ENCODE results near the gene COMMD1. TPM values are rescaled to one million over a fixed set of nuclear protein-coding genes. Genes with fewer than 3 reads are reported as not detected.

The COMMD1 gene
- polyA plus RNA-seq, 4 donors: 29.1 to 45.4 (median 37.5) TPM

DNA sequence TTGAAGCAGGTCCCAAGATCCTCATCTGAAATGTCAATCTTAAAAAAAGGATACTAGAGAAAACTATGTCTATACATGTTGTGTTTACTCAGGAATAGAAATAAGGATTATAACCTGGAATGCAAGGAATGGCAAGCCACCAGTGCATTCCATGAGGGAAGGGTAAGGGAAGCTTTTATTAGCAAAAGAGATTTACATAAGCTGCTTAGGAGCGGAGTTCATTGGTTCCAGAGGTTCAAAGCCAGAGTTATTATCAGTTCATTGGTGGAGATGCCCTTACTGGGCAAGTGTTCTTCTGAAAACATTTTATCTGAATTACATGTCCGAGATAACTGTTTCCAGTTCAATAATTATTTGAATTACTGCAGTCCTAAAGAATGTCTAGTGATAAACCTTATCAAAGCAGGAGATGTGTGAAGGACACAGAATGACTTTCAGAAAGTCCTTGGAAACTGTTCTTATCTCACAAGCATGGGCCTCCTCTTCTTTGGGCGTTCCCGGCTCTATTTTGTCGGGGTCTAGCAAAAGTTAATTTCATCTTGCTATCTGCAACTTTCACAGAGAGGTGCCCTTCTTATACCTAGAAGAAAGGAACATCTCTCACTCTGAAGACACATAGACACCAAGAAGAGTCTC lies 23.5 kb downstream of the COMMD1 start:
- Histone ChIP-seq H3K4me1 (ENCODE audit: control insufficient read depth in 3 of 3, insufficient read depth in 2 of 3, low read depth in 1 of 3, low read length in 2 of 3) (peaks cover 0 to 4% (median 0%) of the 10 kb centered on the region in 3 donors), H3K27me3 (ENCODE audit: control insufficient read depth in 3 of 3, insufficient read depth in 3 of 3, low read length in 3 of 3) (no peaks in the 10 kb centered on the region), H3K9me3 (ENCODE audit: control insufficient read depth in 2 of 2, insufficient read depth in 1 of 2, low read depth in 1 of 2, low read length in 1 of 2) (peaks cover 0 to 16% of the 10 kb centered on the region in 2 donors), H3K36me3 (ENCODE audit: control insufficient read depth in 3 of 3, insufficient read depth in 2 of 3, low read depth in 1 of 3, low read length in 3 of 3) (peaks cover 0 to 23% (median 0%) of the 10 kb centered on the region in 3 donors), H3K4me3 (ENCODE audit: low read depth in 1 of 3, low read length in 3 of 3) (no peak overlapping the region), H3K27ac (ENCODE audit: low read depth in 1 of 3, low read length in 2 of 3) (peak overlapping the region in 2 of 3 donors; percentile 16 to 62)
- peak; percentile 42 to 80 for DNase-seq
- no peak for FAIRE-seq
- WGBS, 3 donors: 49 to 81% (median 56%) methylated on average over 5 of the region's 5 CpGs

DNA sequence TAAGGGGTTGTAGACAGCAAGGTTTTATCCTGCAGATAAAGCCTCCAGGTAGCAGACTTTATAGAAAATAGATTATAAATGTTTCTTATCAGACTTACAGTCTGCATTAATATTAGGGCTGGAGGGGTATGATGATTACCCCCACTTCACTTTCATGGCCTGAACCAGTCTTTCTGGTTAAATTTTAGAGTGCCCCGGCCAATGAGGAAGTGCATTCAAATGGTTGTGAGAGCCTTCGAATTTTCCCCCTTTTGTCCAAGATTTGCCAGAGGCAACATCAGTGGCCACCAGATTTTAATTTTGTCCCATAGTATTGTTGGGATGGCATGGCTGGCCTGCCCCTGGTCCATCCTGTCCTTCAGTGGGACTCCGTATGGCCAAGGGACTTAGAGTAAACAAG lies 31.6 kb downstream of the COMMD1 start:
- H3K9me3 ChIP-seq (ENCODE audit: control insufficient read depth in 2 of 2, insufficient read depth in 1 of 2, low read depth in 1 of 2, low read length in 1 of 2): peaks cover 0 to 10% of the 10 kb centered on the region in 2 donors
- H3K4me1 ChIP-seq (ENCODE audit: control insufficient read depth in 3 of 3, insufficient read depth in 2 of 3, low read depth in 1 of 3, low read length in 2 of 3): peaks cover 0 to 3% (median 0%) of the 10 kb centered on the region in 3 donors
- H3K4me3 ChIP-seq (ENCODE audit: low read depth in 1 of 3, low read length in 3 of 3): no peak overlapping the region
- peaks cover 0 to 9% (median 0%) of the 10 kb centered on the region in 3 donors for H3K36me3 ChIP-seq (ENCODE audit: control insufficient read depth in 3 of 3, insufficient read depth in 2 of 3, low read depth in 1 of 3, low read length in 3 of 3)
- DNase-seq: no peak
- 85 to 90% (median 89%) methylated on average over 3 of the region's 3 CpGs for WGBS, 3 donors
- no peaks in the 10 kb centered on the region for H3K27me3 ChIP-seq (ENCODE audit: control insufficient read depth in 3 of 3, insufficient read depth in 3 of 3, low read length in 3 of 3)
- H3K27ac ChIP-seq (ENCODE audit: low read depth in 1 of 3, low read length in 2 of 3): no peak overlapping the region
- no peak for FAIRE-seq

DNA sequence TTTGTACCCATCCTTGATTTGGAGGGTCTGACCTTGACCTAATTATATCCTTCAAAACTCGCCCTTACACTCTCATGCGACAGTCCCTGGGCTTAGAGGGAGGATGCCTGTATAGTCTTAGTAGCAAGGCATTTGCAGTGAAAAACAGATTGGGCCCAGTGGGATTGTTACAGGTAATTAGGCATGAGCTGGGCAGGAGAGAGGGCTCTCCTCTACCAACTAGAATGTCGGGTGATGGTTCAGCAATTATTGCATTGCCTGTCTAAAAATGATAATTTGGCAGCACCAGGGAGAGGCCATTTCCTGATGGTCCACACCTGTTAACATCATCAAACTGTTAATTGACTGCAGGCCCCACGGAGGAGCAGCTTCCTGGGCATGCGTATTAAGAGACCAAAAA lies 32.4 kb downstream of the COMMD1 start:
- peaks cover 0 to 6% of the 10 kb centered on the region in 2 donors for H3K9me3 ChIP-seq (ENCODE audit: control insufficient read depth in 2 of 2, insufficient read depth in 1 of 2, low read depth in 1 of 2, low read length in 1 of 2)
- no peak overlapping the region for H3K4me3 ChIP-seq (ENCODE audit: low read depth in 1 of 3, low read length in 3 of 3)
- H3K27ac ChIP-seq (ENCODE audit: low read depth in 1 of 3, low read length in 2 of 3): no peak overlapping the region
- no peak for DNase-seq
- WGBS, 3 donors: 83 to 90% (median 90%) methylated on average over 5 of the region's 5 CpGs
- peaks cover 0 to 3% (median 0%) of the 10 kb centered on the region in 3 donors for H3K4me1 ChIP-seq (ENCODE audit: control insufficient read depth in 3 of 3, insufficient read depth in 2 of 3, low read depth in 1 of 3, low read length in 2 of 3)
- FAIRE-seq: no peak
- peaks cover 0 to 5% (median 0%) of the 10 kb centered on the region in 3 donors for H3K36me3 ChIP-seq (ENCODE audit: control insufficient read depth in 3 of 3, insufficient read depth in 2 of 3, low read depth in 1 of 3, low read length in 3 of 3)
- no peaks in the 10 kb centered on the region for H3K27me3 ChIP-seq (ENCODE audit: control insufficient read depth in 3 of 3, insufficient read depth in 3 of 3, low read length in 3 of 3)

DNA sequence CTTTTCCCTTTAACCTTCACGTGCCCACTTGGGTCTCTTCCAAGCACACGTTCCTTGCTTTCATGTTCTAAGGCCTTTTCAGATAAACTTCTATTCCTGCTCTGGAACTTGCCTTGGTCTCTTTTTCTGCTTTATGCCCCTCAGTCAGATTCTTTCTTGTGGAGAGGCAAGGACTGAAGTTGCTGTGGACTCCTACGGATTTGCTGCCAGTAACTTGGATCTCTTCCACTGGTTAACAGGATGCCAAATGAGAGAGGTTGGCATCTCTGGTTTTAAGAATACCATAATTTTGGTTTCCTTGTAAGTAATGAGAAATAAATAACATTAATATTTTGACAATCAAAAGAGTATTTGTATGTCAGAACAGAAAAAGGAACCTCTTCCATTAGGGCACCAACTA lies 33.0 kb downstream of the COMMD1 start:
- no peak for FAIRE-seq
- H3K9me3 ChIP-seq (ENCODE audit: control insufficient read depth in 2 of 2, insufficient read depth in 1 of 2, low read depth in 1 of 2, low read length in 1 of 2): no peaks in the 10 kb centered on the region
- WGBS, 3 donors: 48 to 65% (median 64%) methylated on average over 3 of the region's 3 CpGs

DNA sequence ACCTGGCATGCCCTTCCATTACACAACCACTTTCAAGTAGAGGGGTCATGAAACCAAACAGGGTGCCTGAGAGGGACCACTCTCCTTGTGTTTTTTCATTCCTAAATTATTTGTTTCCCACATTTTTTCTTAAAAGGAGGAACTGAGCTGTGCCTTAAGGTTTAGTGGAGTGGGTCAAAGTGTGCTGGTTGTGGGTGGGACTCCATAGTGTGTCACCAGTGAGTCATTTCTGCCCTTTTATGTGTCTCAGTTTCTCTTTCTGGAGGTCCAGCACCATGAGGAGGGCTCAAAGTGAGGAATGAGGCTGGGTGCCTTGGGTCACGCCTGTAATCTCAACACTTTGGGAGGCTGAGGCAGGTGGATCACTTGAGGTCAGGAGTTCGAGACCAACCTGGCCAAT lies 37.8 kb downstream of the COMMD1 start:
- no peaks in the 10 kb centered on the region for H3K9me3 ChIP-seq (ENCODE audit: control insufficient read depth in 2 of 2, insufficient read depth in 1 of 2, low read depth in 1 of 2, low read length in 1 of 2)
- FAIRE-seq (no peak), DNase-seq (no peak)
- no peak overlapping the region for H3K4me3 ChIP-seq (ENCODE audit: low read depth in 1 of 3, low read length in 3 of 3)
- H3K4me1 ChIP-seq (ENCODE audit: control insufficient read depth in 3 of 3, insufficient read depth in 2 of 3, low read depth in 1 of 3, low read length in 2 of 3): peaks cover 0 to 3% (median 0%) of the 10 kb centered on the region in 3 donors
- H3K36me3 ChIP-seq (ENCODE audit: control insufficient read depth in 3 of 3, insufficient read depth in 2 of 3, low read depth in 1 of 3, low read length in 3 of 3): peaks cover 0 to 3% (median 0%) of the 10 kb centered on the region in 3 donors
- 90 to 97% (median 92%) methylated on average over 2 of the region's 2 CpGs for WGBS, 3 donors
- no peak overlapping the region for H3K27ac ChIP-seq (ENCODE audit: low read depth in 1 of 3, low read length in 2 of 3)
- no peaks in the 10 kb centered on the region for H3K27me3 ChIP-seq (ENCODE audit: control insufficient read depth in 3 of 3, insufficient read depth in 3 of 3, low read length in 3 of 3)

More for the DNA sequence above, 33.0 kb downstream of the COMMD1 start:
- Histone ChIP-seq H3K27ac (ENCODE audit: low read depth in 1 of 3, low read length in 2 of 3) (no peak overlapping the region), H3K27me3 (ENCODE audit: control insufficient read depth in 3 of 3, insufficient read depth in 3 of 3, low read length in 3 of 3) (no peaks in the 10 kb centered on the region), H3K4me1 (ENCODE audit: control insufficient read depth in 3 of 3, insufficient read depth in 2 of 3, low read depth in 1 of 3, low read length in 2 of 3) (peaks cover 0 to 3% (median 0%) of the 10 kb centered on the region in 3 donors), H3K4me3 (ENCODE audit: low read depth in 1 of 3, low read length in 3 of 3) (no peak overlapping the region), H3K36me3 (ENCODE audit: control insufficient read depth in 3 of 3, insufficient read depth in 2 of 3, low read depth in 1 of 3, low read length in 3 of 3) (peaks cover 0 to under 1% (median 0%) of the 10 kb centered on the region in 3 donors)
- DNase-seq: no peak

DNA sequence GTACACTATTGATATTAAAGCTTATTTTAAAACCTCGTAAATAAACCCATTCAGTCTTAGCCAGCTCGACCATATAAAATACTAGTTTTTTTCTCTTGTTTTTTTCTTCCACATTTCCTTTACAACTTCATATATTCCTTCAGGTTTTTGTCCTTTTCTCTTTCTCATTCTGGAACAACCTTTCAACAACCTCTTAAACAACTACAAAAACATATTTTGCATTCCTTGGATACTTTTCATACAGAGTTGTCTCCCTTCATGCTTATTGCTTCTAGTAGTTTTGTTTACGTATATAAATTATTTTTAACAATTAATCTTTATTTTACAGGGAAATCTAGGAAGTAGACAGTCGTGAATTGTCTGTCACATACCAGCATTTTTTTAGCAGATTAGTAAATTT lies 41.2 kb downstream of the COMMD1 start:
- Histone ChIP-seq H3K9me3 (ENCODE audit: control insufficient read depth in 2 of 2, insufficient read depth in 1 of 2, low read depth in 1 of 2, low read length in 1 of 2) (no peaks in the 10 kb centered on the region), H3K27ac (ENCODE audit: low read depth in 1 of 3, low read length in 2 of 3) (no peak overlapping the region), H3K36me3 (ENCODE audit: control insufficient read depth in 3 of 3, insufficient read depth in 2 of 3, low read depth in 1 of 3, low read length in 3 of 3) (peaks cover 0 to 7% (median 0%) of the 10 kb centered on the region in 3 donors), H3K27me3 (ENCODE audit: control insufficient read depth in 3 of 3, insufficient read depth in 3 of 3, low read length in 3 of 3) (no peaks in the 10 kb centered on the region), H3K4me3 (ENCODE audit: low read depth in 1 of 3, low read length in 3 of 3) (no peak overlapping the region), H3K4me1 (ENCODE audit: control insufficient read depth in 3 of 3, insufficient read depth in 2 of 3, low read depth in 1 of 3, low read length in 2 of 3) (no peaks in the 10 kb centered on the region)
- FAIRE-seq: no peak
- no peak for DNase-seq
- 84 to 91% (median 88%) methylated on average over 4 of the region's 4 CpGs for WGBS, 3 donors

DNA sequence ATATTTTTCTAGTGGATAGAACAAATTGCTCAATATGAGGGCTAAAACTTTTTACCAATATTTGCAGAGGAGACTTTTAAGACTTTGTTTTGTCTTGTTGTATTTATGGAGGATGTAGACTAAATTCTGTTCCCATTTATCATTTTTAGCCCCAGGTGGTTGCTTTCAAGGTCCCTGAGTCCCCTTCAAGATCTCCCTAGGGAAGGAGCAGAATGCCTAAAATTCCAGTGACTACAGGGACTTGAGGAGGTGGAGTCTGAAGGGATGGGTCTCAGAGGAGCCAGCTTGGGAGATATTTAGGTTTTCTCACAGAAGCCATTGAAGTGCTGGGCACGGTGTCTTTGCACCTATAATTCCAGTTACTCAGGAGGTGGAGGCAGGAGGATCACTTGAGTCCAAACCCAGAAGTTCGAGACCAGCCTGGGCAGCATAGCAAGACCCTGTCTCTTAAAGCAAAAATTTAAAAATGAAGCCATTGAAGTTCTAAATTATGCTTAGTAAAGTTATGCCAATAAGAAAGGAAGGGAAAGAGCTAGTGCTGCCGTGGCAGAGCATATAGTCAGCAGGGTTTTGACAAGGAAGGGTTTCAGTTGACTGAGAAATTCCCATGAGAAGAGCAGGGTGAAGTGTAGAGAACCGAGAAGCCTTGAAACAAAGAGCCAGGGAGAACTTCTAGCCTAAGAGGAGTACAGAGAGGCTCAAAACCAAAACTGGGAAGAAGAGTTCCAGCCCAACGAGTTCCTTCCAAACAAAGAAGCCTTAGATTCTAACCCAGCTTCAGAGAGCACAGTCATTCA lies 43.4 kb downstream of the COMMD1 start:
- H3K27ac ChIP-seq (ENCODE audit: low read depth in 1 of 3, low read length in 2 of 3): no peak overlapping the region
- H3K4me3 ChIP-seq (ENCODE audit: low read depth in 1 of 3, low read length in 3 of 3): no peak overlapping the region
- peaks cover 0 to 3% (median 0%) of the 10 kb centered on the region in 3 donors for H3K36me3 ChIP-seq (ENCODE audit: control insufficient read depth in 3 of 3, insufficient read depth in 2 of 3, low read depth in 1 of 3, low read length in 3 of 3)
- no peaks in the 10 kb centered on the region for H3K4me1 ChIP-seq (ENCODE audit: control insufficient read depth in 3 of 3, insufficient read depth in 2 of 3, low read depth in 1 of 3, low read length in 2 of 3)
- DNase-seq (no peak), FAIRE-seq (no peak)
- H3K9me3 ChIP-seq (ENCODE audit: control insufficient read depth in 2 of 2, insufficient read depth in 1 of 2, low read depth in 1 of 2, low read length in 1 of 2): peaks cover 0 to 6% of the 10 kb centered on the region in 2 donors
- 82 to 92% (median 90%) methylated on average over 5 of the region's 5 CpGs for WGBS, 3 donors
- H3K27me3 ChIP-seq (ENCODE audit: control insufficient read depth in 3 of 3, insufficient read depth in 3 of 3, low read length in 3 of 3): no peaks in the 10 kb centered on the region

DNA sequence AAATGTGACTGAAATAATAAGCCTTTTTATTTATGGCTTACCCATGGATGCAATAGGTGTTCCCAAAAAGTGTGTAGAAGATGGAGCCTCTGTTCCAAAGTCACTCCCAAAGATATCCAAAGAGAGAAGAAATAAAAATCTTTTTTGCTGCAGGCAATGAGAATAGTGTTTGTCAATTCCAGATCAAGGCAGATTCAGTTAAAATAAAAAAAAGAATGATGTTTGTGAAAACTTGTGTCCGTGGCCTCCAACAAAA lies 43.9 kb downstream of the COMMD1 start:
- no peak for DNase-seq
- FAIRE-seq: no peak
- no peaks in the 10 kb centered on the region for H3K4me1 ChIP-seq (ENCODE audit: control insufficient read depth in 3 of 3, insufficient read depth in 2 of 3, low read depth in 1 of 3, low read length in 2 of 3)
- no peak overlapping the region for H3K27ac ChIP-seq (ENCODE audit: low read depth in 1 of 3, low read length in 2 of 3)
- no peak overlapping the region for H3K4me3 ChIP-seq (ENCODE audit: low read depth in 1 of 3, low read length in 3 of 3)
- peaks cover 0 to 6% of the 10 kb centered on the region in 2 donors for H3K9me3 ChIP-seq (ENCODE audit: control insufficient read depth in 2 of 2, insufficient read depth in 1 of 2, low read depth in 1 of 2, low read length in 1 of 2)
- peaks cover 0 to 3% (median 0%) of the 10 kb centered on the region in 3 donors for H3K36me3 ChIP-seq (ENCODE audit: control insufficient read depth in 3 of 3, insufficient read depth in 2 of 3, low read depth in 1 of 3, low read length in 3 of 3)
- H3K27me3 ChIP-seq (ENCODE audit: control insufficient read depth in 3 of 3, insufficient read depth in 3 of 3, low read length in 3 of 3): no peaks in the 10 kb centered on the region
- 79 to 94% (median 90%) methylated on average over 1 of the region's 1 CpG for WGBS, 3 donors
